Measurements from ENCODE around the gene KRTAP5-2.

- TF ChIP-seq CTCF (IDR thresholded peaks at IDR 0.05) (no peak), POLR2A (IDR thresholded peaks at IDR 0.05) (no peak)
Observed at GRCh38 chr11:1569251-1569780, 28.8 kb downstream of the KRTAP5-2 start.
